Progenitor cell of endocrine pancreas (in vitro differentiated cells): ENCODE data around the gene ABCD3. TPM values are rescaled to one million over a fixed set of nuclear protein-coding genes. Genes with fewer than 3 reads are reported as not detected.

Experiments
- DNase-seq: peaks from one replicate; pipeline ENCODE4 v3.0.0; 2021; ENCODE audit warnings: low spot score; ENCODE audit not compliant: unreplicated experiment
- H3K27ac Mint-ChIP-seq: 2 replicates; pipeline ENCODE4 v1.8.0; 2021; ENCODE audit warnings: mild to moderate bottlenecking, moderate library complexity, mixed read lengths
- H3K27me3 Mint-ChIP-seq: 2 replicates; pipeline ENCODE4 v1.8.0; 2021; ENCODE audit warnings: mixed read lengths
- H3K36me3 Mint-ChIP-seq: 2 replicates; pipeline ENCODE4 v1.8.0; 2022; ENCODE audit warnings: mixed read lengths; ENCODE audit not compliant: insufficient read depth
- H3K4me1 Mint-ChIP-seq: 2 replicates; pipeline ENCODE4 v1.8.0; 2021; ENCODE audit warnings: low read depth, mixed read lengths
- H3K4me3 Mint-ChIP-seq: 2 replicates; pipeline ENCODE4 v1.8.0; 2021; ENCODE audit warnings: low read depth, mild to moderate bottlenecking, moderate library complexity, mixed read lengths
- H3K9me3 Mint-ChIP-seq: 2 replicates; pipeline ENCODE4 v1.8.0; 2021; ENCODE audit warnings: low read depth, mixed read lengths
- total RNA-seq: library from RNA; stranded (reverse); gene quantifications from 2 replicates; pipeline ENCODE4 v1.2.1, GENCODE V29; 2021
- TF ChIP-seq, protein P1 (sequence below): fragments of 200-600 bp; sonication (generic); IDR thresholded peaks from one replicate; pipeline ENCODE4 v1.5.0; 2021; ENCODE audit warnings: antibody characterized with exemption, mild to moderate bottlenecking; ENCODE audit not compliant: unreplicated experiment

The ABCD3 gene
- total RNA-seq, 1 donor from 2014 or later = 43.2 TPM

DNA sequence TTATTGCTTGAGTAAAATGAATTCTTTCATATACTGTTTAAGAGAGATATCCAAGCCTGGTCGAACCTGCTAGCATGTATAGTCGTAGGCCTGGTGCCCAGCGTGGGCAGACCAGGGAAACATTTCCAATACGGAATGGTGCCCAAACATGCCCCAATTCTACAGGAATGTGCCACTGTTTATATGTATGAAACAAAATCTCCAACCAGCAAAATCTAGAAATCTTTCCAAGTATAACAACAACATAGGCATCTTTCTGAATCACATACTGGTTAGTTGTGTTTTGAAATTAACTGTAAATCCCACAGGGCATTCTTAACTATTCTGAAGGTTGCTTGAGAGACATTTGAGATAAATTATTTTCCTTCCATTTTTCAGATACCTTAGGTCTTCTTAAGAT is 17.0 kb upstream of the ABCD3 start:
- no peaks in the 10 kb centered on the region for H3K36me3 Mint-ChIP-seq
- no peak overlapping the region for H3K27ac Mint-ChIP-seq
- H3K27me3 Mint-ChIP-seq = no peaks in the 10 kb centered on the region
- no peak for DNase-seq
- H3K4me1 Mint-ChIP-seq = peaks cover under 1% of the 10 kb centered on the region
- TF ChIP-seq, protein P1, sequence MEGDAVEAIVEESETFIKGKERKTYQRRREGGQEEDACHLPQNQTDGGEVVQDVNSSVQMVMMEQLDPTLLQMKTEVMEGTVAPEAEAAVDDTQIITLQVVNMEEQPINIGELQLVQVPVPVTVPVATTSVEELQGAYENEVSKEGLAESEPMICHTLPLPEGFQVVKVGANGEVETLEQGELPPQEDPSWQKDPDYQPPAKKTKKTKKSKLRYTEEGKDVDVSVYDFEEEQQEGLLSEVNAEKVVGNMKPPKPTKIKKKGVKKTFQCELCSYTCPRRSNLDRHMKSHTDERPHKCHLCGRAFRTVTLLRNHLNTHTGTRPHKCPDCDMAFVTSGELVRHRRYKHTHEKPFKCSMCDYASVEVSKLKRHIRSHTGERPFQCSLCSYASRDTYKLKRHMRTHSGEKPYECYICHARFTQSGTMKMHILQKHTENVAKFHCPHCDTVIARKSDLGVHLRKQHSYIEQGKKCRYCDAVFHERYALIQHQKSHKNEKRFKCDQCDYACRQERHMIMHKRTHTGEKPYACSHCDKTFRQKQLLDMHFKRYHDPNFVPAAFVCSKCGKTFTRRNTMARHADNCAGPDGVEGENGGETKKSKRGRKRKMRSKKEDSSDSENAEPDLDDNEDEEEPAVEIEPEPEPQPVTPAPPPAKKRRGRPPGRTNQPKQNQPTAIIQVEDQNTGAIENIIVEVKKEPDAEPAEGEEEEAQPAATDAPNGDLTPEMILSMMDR = no peak
- no peak overlapping the region for H3K4me3 Mint-ChIP-seq
- no peaks in the 10 kb centered on the region for H3K9me3 Mint-ChIP-seq

DNA sequence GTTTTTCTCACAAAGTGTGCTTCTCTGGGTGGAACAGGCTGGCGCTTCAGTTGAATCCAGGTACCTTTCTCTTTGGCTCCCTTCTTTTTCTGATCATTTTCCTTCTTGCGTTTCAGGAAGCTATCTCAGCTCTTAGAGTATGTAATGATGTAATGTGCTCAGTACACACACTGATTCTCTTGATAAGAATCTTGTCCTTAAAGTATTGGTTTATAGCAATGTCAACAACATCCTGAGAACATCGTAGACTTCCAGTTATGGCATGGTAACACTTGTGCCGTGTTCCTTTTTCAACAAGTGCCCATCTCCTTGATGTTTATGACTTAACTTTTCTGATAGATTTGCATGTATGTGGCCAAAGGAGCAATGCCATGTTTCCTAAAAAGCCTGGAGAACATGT is 11.7 kb upstream of the ABCD3 start:
- TF ChIP-seq, protein P1 = no peak
- Mint-ChIP-seq H3K36me3 (no peaks in the 10 kb centered on the region), H3K4me1 (no peaks in the 10 kb centered on the region), H3K9me3 (no peaks in the 10 kb centered on the region), H3K27ac (no peak overlapping the region), H3K27me3 (no peaks in the 10 kb centered on the region), H3K4me3 (no peak overlapping the region)
- no peak for DNase-seq

- TF ChIP-seq, protein P1 = no peak
- H3K27me3 Mint-ChIP-seq = no peaks in the 10 kb centered on the region
- no peak overlapping the region for H3K27ac Mint-ChIP-seq
- no peak overlapping the region for H3K4me3 Mint-ChIP-seq
- no peak for DNase-seq
- H3K9me3 Mint-ChIP-seq = no peaks in the 10 kb centered on the region
- no peaks in the 10 kb centered on the region for H3K36me3 Mint-ChIP-seq
- no peaks in the 10 kb centered on the region for H3K4me1 Mint-ChIP-seq
Observed at GRCh38 chr1:94408104-94408830, 9.9 kb upstream of the ABCD3 start.

GRCh38 chr1:94411237-94411636 is 7.0 kb upstream of the ABCD3 start:
- Mint-ChIP-seq H3K4me1 (no peaks in the 10 kb centered on the region), H3K27me3 (peaks cover 3% of the 10 kb centered on the region), H3K36me3 (no peaks in the 10 kb centered on the region), H3K9me3 (no peaks in the 10 kb centered on the region), H3K27ac (no peak overlapping the region), H3K4me3 (no peak overlapping the region)
- TF ChIP-seq, protein P1 = no peak
- DNase-seq = no peak

GRCh38 chr1:94413311-94413710 is 4.9 kb upstream of the ABCD3 start:
- Mint-ChIP-seq H3K9me3 (no peaks in the 10 kb centered on the region), H3K4me3 (no peak overlapping the region), H3K27ac (no peak overlapping the region), H3K4me1 (no peaks in the 10 kb centered on the region), H3K27me3 (peaks cover 3% of the 10 kb centered on the region), H3K36me3 (no peaks in the 10 kb centered on the region)
- TF ChIP-seq, protein P1 = no peak
- no peak for DNase-seq
